DMS79 (cell line): Measurements from ENCODE around the gene KIF3B.
"Not testable (repeated sequence)": the region's sequence is repeated elsewhere in the genome, so short reads cannot be mapped to it uniquely, and the experiment has no call there.

Source experiments
- DNase-seq: peaks from one replicate; lab custom pipeline; 2025; lab: John Stamatoyannopoulos, UW

KIF3B gene

GRCh38 chr20:32357375-32357868 lies 80.0 kb downstream of the KIF3B start:
- no peak for DNase-seq

DNA sequence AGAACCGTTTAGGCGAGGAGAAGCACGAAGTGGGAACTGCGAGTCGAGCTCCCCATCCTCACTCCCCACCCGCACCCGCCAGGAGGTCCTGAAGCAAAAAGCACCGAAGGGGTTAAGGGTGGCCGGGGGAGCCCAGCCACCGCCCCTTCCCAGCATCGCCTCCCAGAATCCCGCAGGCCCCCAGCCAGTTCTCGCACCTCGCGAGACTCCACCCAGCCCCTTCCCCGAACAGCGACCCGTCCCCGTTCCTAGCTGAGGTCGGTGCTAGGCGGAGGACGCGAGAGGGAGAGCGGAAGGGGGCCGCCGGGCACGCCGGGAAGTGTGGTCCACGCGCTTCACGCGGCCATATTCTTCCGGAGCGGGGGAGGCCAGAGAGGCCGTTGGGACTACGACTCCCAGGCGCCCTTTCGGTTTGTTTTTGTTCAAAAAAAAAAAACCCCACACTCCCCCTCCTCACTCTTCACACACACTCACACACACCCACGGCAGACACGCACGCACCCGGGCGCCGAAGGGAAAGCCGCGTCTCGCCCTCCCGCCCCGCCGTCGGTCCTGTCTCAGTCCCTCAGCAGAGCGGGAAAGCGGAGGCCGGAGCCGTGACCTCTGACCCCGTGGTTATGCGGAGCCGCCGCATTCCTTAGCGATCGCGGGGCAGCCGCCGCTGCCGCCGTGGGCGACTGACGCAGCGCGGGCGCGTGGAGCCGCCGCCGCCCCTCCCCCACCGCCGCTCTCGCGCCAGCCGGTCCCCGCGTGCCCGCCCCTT lies 80.6 kb downstream of the KIF3B start, which contains the start of gene ASXL1:
Gene ASXL1, plus strand, starts transcription at position 463 of the 763 bp plus-strand sequence. CDS start 445 bp downstream, outside the sequence.
- DNase-seq: peak; percentile 99

GRCh38 chr20:32358632-32358882 lies 81.1 kb downstream of the KIF3B start:
- DNase-seq: no peak

DNA sequence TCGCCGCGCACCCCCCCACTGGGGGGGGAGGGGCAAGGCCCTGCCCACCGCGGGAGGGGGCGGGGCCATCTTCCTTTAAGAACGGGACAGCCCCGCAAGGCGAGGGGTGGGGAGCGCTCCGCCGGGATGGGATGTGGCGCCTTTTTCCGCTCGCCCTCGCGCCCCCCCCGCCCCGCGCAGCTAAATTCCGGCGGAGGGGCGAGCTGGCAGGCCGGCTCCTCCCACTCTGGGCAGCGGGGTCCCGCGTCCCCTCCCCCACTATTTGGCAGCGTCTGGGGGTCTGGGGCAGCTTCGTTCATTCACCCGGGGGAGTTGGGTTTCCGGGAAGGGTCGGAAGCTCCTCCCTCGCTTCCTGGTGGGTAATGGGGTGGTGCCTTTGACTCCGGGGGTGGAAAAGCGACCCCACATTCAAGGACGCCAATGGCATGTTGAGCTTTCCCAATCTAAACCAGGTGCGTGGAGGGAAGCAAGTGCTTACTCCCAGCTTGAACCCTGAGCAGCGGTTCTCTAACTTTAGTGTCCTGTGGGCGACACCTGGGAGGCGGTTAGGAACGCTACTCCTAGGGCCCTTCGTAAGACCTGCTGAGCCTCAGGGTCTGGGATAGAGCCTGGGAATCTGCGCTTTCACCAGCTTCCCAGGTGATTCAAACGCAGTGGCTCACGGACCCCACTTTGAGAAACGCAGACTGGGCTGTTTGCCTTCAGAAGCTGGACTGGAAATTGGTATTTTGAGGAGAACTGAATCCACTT lies 81.6 kb downstream of the KIF3B start:
- DNase-seq: peak; percentile 74

DNA sequence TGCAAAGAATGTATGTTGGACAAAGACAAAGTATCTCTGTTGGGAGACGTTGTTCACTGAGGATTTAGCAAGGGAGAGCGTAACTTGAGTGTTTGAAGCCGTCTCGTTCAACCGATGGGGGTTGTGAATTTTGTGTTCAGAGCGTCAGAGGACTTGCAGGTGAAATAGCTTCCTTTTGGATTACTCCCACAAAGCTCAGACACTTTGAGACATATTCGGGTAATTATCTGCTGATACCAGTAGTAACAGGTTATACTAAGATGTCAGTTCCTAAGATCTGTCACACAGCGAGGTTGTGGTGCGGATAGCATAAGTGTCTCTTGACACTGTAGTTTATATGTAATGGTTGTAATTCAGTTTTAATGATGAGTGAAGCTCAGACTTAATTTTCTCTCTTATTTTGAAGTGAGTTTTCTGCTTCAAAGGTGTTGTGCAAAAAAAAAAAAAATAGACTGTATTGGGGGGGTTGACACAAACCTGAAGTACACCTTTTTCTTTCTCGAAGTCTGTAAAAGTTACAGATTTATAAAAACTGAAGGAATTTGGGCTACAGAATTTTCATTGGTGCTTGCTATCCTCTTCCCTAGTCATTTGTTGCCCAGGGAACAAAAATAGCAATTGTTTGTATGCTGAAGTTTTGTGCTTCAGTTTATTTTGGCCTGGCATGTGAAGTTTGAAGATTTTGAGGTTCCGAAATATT lies 82.3 kb downstream of the KIF3B start:
- peak; percentile 29 for DNase-seq

- DNase-seq: no peak
Observed at GRCh38 chr20:32360333-32360634, 82.8 kb downstream of the KIF3B start.

DNA sequence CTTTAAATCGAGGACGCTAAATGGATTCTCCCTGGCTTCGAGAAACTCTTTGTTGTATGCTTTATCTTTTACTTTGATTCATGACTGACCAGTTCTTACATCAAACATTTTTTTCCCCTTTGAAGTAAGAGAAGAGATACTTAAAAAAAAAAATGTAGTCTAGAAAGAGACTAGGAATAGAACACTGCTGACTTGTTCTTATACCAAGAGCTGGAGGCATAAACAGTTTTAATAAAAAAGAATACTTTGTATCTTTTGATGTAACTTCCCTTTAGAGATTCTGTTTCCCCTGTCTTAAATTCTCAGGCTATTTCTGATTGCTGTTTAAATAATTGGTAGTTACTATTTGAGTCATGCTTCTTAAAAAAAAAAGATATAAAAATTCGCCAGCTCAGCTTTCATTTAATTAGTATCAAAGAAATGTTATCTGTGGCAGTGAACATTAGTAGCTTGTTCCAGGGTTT lies 85.5 kb downstream of the KIF3B start:
- no peak for DNase-seq

GRCh38 chr20:32363492-32363891 lies 86.0 kb downstream of the KIF3B start:
- no peak for DNase-seq

GRCh38 chr20:32364554-32365208 lies 87.2 kb downstream of the KIF3B start:
- no peak for DNase-seq

DNA sequence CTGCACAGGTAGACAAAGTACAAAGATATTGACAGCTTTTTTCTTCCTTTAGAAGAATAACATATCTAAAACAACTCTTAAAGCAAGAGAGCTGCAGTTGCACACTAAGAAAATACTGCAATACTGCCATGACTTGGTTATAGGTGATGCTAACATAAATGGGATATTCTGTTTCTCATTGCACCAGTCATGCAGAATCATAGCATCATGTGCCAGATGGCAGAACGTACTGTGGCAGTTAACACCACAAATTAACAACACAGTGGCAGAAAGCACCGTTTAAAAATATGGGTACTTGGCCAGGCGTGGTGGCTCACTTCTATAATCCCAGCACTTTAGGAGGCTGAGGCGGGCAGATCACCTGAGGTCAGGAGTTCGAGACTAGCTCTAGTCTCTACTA lies 88.1 kb downstream of the KIF3B start:
- DNase-seq: no peak

- DNase-seq: no peak
Observed at GRCh38 chr20:32366380-32366779, 88.9 kb downstream of the KIF3B start.

DNA sequence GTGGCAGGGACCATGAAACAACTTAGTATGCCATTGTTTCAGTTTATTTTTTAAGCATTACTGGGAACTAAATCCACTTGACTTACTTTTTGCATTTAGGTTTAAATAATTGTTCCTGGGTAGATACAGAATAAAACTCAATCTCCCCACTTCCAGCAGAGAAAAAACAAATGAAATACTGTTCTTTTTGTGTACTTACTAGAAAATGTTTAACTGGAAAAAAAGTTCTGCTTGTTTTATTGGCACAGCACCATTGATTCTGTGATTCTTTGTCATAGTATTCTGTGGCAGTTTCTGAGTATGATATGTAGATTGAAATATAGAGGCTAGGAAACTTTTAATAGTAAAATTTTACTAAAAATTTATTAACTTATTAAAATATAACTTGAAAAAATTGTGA lies 90.9 kb downstream of the KIF3B start:
- DNase-seq: no peak

GRCh38 chr20:32368925-32369324 lies 91.5 kb downstream of the KIF3B start:
- no peak for DNase-seq

DNA sequence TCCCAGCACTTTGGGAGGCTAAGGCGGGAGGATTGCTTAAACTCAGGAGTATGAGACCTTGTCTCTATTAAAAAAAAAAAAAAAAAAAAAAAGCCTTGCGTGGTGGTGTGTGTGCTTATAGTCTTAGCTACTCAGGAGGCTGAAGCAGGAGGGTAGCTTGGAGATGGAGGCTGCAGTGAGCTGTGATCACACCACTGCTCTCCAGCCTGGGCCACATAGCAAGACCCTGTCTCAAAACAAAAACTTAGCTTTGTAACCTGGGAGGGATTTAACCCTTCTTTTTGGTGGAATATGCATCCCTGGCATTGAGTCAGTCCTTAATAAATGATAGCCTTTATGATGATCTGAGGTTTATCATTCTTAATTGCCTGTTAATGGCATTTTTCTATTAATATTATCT lies 93.4 kb downstream of the KIF3B start:
- DNase-seq: no peak

GRCh38 chr20:32378461-32378860 lies 101.0 kb downstream of the KIF3B start:
- no peak for DNase-seq

- DNase-seq: not testable (repeated sequence)
Observed at GRCh38 chr20:32380037-32380436, 102.6 kb downstream of the KIF3B start.

DNA sequence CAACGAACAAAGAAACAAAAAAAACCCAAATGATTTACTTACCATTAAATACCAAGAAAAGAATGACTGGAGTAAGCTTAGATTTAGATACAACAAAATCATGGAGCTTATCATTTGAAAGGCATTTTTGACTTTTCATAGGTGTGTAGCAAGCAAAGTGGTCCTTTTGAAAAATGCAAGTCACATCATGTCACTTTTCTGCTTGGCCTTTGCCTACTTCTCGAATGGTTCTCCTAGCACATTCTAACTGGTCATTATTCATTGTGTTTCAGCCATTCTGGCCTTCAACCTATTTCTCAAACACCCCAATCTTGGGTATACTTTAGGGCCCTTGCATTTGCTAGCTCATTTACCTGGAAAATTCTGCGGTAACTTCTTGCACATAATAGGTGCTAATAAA lies 103.3 kb downstream of the KIF3B start:
- DNase-seq: no peak

GRCh38 chr20:32382102-32382950 lies 104.9 kb downstream of the KIF3B start:
- no peak for DNase-seq

- DNase-seq: not testable (repeated sequence)
Observed at GRCh38 chr20:32383441-32383840, 106.0 kb downstream of the KIF3B start.
